ENCODE data around the gene CNTNAP2. TPM values are rescaled to one million over a fixed set of nuclear protein-coding genes. Genes with fewer than 3 reads are reported as not detected.
A peak's percentile ranks its signal among the peaks of the same experiment; 100 is the strongest.

CNTNAP2 gene
- polyA plus RNA-seq, 1 donor: 6.1 TPM

- no peak for DNase-seq (ENCODE audit: low read depth)
Measured at GRCh38 chr7:146417176-146417575, 300.6 kb downstream of the CNTNAP2 start.

GRCh38 chr7:146423446-146423845, 306.8 kb downstream of the CNTNAP2 start:
- DNase-seq (ENCODE audit: low read depth): peak; percentile 24

GRCh38 chr7:146424084-146424483, 307.5 kb downstream of the CNTNAP2 start:
- peak; percentile 17 for DNase-seq (ENCODE audit: low read depth)

GRCh38 chr7:146433501-146433900, 316.9 kb downstream of the CNTNAP2 start:
- no peak for DNase-seq (ENCODE audit: low read depth)

DNA sequence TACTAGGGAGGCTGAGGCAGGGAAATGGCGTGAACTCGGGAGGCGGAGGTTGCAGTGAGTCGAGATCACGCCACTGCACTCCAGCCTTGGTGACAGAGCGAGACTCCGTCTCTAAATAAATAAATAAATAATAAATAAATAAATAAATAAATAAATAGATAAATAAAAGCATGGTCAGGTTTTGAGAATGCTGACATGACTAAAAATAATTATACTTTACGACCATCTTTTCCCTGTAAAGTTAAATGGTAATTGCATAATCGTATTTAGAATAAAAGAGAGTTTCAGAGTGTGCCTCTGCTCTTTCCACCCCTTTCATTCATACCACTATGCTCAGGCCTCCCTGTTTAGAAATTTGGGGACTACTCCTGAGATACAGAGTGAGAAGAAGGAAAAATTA, 326.5 kb downstream of the CNTNAP2 start:
- DNase-seq (ENCODE audit: low read depth): no peak

GRCh38 chr7:146449625-146450024, 333.0 kb downstream of the CNTNAP2 start:
- DNase-seq (ENCODE audit: low read depth): no peak

GRCh38 chr7:146455091-146455655, 338.6 kb downstream of the CNTNAP2 start:
- DNase-seq (ENCODE audit: low read depth): no peak

GRCh38 chr7:146479040-146479439, 362.4 kb downstream of the CNTNAP2 start:
- DNase-seq (ENCODE audit: low read depth): no peak

GRCh38 chr7:146486519-146486918, 369.9 kb downstream of the CNTNAP2 start:
- DNase-seq (ENCODE audit: low read depth): no peak

DNA sequence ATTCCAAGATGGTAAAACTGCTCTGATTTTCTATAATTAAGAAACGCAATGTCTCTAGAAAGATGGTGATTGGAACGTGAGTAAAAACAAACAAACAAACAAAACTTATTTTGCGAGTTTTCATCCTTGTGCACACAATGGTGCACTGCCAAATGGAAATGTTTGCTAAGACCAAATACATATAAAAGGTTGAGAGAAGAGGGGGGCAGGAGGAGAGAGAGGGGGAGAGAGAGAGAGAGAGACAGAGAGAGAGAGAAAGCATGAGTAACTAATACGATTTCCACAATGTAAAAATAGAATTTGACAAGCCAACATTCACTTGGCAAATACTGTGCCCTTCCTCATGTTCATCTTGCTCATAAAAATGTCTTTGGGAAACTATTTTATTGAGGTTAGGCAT, 375.4 kb downstream of the CNTNAP2 start:
- no peak for DNase-seq (ENCODE audit: low read depth)

- DNase-seq (ENCODE audit: low read depth): no peak
Measured at GRCh38 chr7:146494952-146495596, 378.5 kb downstream of the CNTNAP2 start.

DNA sequence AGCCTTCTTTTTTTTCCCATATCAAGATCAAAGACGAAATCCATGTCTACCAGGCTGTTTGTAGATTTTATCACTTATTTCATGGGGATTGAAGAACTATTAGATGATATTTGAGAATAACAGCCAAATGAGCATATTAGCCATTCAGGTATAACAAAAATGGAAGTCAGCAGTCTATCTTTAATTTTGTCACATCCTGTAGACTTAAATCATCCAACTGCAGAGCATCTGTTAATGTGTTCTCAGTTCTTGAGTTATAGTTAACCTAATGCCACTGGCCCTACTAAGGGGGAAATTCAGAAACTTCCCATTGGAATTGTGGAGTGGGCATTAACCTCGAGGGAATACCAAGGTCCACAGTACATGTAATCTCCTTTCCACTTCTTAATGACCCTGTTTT, 380.1 kb downstream of the CNTNAP2 start:
- DNase-seq (ENCODE audit: low read depth): no peak

DNA sequence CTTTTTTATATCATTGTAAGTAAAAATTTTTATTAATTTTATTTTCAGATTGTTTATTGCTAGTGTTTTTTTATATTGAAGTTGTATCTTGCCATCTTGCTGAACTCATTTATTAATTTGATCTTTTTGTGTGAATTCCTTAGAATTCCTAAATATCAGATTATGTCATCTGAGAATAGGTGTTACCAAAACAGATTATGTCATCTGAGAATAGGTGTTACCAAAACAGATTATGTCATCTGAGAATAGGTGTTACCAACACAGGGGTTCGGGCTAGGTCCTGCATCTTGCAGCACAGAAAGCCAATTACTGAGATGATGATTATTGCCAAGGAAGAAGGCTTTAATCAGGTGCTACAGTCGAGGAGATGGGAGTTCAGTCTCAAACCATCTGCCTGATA, 383.4 kb downstream of the CNTNAP2 start:
- no peak for DNase-seq (ENCODE audit: low read depth)

DNA sequence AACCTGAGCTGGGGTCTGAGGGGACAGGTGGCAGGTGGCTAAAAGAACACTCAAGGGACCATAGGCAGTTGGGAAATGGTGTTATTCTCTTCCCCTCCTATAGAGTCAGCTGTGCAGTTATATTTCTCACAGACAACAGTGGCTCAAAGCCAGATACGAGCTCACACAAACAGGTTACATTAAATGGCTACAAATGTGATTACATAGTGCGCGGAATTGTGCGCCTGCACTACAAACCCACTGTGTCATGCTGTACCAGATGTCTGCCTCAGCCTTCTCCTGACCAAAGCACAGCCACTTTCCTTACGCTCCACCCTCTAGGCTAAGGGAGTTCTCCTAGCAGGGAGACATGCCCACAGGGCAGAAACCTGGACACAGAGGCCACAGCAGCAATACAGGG, 387.2 kb downstream of the CNTNAP2 start:
- no peak for DNase-seq (ENCODE audit: low read depth)

DNA sequence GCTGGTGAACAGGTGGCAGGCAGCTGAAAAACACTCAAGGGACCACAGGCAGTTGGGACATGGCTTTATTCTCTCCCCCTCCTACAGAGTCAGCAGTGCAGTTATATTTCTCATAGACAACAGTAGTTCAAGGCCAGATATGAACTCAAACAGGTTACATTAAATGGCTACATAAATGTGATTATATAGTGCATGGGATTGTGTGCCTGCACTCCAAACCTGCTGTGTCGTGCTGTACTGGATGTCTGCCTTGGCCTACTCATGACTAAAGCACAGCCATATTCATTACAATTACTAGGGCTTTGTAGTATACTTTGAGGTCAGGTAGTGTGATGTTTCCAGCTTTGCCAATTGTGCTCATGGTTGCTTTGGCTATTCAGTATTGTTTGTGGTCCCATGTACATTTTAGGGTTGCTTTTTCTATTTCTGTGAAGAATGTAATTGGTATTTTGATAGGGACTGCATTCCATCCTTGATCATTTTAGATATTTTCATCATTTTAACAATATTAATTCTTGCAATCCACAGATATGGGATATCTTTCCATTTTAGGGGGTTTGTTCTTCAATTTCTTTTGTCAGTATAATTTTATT, 393.6 kb downstream of the CNTNAP2 start:
- DNase-seq (ENCODE audit: low read depth): no peak

DNA sequence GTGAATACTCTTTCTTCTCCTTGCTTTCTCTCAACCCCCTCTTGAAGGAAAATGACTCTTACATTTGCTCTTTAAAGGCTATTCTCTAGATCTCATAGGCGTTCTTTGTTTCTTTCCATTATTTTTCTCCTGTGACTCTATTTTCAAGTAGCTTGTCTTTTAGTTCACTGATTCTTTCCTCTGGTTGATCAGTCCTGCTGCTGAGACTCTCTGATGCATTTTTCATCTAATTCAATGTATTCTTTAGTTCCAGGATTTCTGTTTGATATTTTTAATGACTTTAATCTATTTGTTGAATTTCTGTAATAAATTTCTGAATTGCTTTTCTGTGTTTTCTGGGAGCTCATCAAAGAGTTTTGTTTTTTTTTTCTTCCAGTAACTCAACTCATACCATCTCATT, 397.7 kb downstream of the CNTNAP2 start:
- no peak for DNase-seq (ENCODE audit: low read depth)

DNA sequence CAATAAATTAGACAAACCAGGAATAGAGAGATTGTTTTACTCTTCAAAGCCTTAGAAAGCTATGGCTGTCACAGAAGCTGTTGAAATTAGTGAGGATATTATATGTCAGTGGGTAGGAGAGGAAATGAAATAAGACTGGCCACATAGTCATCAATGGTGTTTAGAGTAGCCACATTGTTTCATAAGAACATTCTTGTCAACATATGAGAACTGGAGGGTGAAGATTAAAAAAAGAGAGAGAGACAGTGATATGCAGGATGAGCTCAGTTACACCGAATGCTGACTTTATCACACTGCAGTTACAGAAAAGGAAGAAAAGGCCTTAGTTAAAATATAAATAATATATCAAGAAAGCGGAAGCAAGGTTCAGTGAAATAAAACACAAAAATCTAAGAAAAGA, 412.0 kb downstream of the CNTNAP2 start:
- no peak for DNase-seq (ENCODE audit: low read depth)

GRCh38 chr7:146539836-146540235, 423.2 kb downstream of the CNTNAP2 start:
- DNase-seq (ENCODE audit: low read depth): no peak

GRCh38 chr7:146542101-146542500, 425.5 kb downstream of the CNTNAP2 start:
- DNase-seq (ENCODE audit: low read depth): no peak

DNA sequence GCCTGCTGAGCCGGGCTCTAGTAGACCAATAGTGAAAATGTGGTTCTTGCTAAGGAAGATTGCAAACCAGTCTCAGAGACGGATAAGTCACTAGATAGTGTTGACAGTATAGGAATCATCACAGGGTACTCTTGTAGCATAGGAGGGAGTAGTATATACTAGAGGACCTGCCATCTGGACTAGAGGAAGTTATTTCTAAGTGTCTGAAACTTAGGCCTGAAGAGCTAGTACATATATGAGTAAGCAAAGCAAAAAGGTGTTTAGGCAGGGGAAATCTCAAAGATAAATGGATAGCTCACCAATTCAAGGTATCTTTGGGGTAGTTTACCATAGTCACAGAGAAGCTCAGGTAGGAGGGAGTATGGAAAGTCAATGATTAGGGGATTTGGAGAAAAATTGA, 428.1 kb downstream of the CNTNAP2 start:
- DNase-seq (ENCODE audit: low read depth): no peak

- no peak for DNase-seq (ENCODE audit: low read depth)
Measured at GRCh38 chr7:146548816-146549215, 432.2 kb downstream of the CNTNAP2 start.

DNA sequence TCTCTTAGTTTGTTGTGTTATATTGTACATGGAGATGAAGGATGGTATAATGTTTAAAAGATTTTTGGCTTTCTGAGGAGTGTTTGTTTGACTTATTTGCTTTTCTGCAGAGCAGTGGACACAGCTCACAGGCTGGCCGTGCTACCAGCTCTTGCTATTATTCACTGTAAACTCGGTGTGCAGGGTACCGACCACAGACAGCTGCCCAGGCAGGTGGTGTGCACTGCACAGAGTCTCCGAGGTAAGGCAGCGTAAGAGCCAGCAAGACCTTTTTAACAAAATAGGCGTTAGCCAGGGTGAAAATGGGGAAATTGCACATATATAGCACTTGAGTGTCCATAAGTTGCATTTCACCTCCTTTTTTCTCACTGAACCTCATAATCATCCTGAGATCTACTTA, 438.0 kb downstream of the CNTNAP2 start:
- no peak for DNase-seq (ENCODE audit: low read depth)

DNA sequence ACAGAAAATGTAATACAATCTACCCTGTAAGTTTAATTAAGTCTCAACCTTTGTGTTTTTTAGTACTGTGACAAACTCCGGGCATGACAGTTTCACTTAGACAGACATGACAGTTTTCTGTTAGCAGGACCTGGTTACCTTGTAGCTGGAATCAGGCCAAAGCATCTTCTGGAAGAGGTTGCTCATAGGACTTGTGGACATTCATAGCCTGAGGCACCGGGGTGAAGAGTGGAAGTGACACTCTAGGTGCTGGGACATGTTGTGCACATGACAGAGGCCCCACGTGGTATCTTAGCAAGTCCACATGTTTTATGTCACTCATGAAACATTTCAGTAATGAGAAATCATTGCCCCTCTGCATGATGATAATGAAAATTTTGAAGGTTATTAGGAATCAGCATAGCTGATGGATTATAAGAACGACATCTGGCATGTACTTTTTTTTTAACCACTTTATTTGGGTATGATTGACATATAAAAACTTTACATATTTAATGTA, 441.4 kb downstream of the CNTNAP2 start:
- no peak for DNase-seq (ENCODE audit: low read depth)
